Colonic mucosa (tissue), 4 donors: ENCODE measurements around the gene SPINK2. TPM values are rescaled to one million over a fixed set of nuclear protein-coding genes. Genes with fewer than 3 reads are reported as not detected.

Experiments used
- DNase-seq: peaks from one replicate; pipeline ENCODE4 v3.0.0-alpha.2; 2020
- H3K27ac ChIP-seq: fragments of 200-600 bp; one replicate; pipeline ENCODE4 v1.8.0; 2021
- H3K27me3 ChIP-seq: fragments of 200-600 bp; one replicate; pipeline ENCODE4 v1.8.0; 2021
- H3K36me3 ChIP-seq: fragments of 200-600 bp; one replicate; pipeline ENCODE4 v1.8.0; 2021
- H3K4me1 ChIP-seq: fragments of 200-600 bp; one replicate; pipeline ENCODE4 v1.8.0; 2021; ENCODE audit warnings: mild to moderate bottlenecking
- H3K4me3 ChIP-seq: fragments of 200-600 bp; one replicate; pipeline ENCODE4 v1.8.0; 2021
- H3K9ac ChIP-seq, 2 donors: one replicate each; pipeline ENCODE4 v1.7.0; 2013; ENCODE audit warnings: control low read depth in 2 of 2, low read depth in 2 of 2, low read length in 2 of 2
- H3K9me3 ChIP-seq: fragments of 200-600 bp; one replicate; pipeline ENCODE4 v1.8.0; 2021
- CTCF ChIP-seq: fragments of 200-600 bp; IDR thresholded peaks from one replicate; pipeline ENCODE4 v1.8.0; 2022; ENCODE audit warnings: antibody characterized with exemption, mild to moderate bottlenecking
- intact Hi-C: fragments of 100-400 bp; cut with DNase I; formaldehyde crosslinking; loops from one replicate; pipeline ENCODE4 v1.14.1; 2022
- total RNA-seq, 2 donors: library from RNA; stranded (reverse); fragmentation: NEBNext Ultra II Directional in 1 of 2; extraction: Animal tissue kit (Norgen Biotek cat#: 25700) in 1 of 2; gene quantifications; one replicate each; pipeline ENCODE4 v1.2.1, GENCODE V29; 2021
- donor health status: healthy.
- donor health status: DM: no; HTN: no; CAD: no.
- donor health status: DM: no; HTN: no; CAD: no.

Gene SPINK2
- total RNA-seq, 2 donors from 2014 or later = 0.96 TPM; not detected in 1

- H3K9ac ChIP-seq = no peak overlapping the region
- H3K4me1 ChIP-seq = no peaks in the 10 kb centered on the region
- intact Hi-C loops = no loop called here
- no peaks in the 10 kb centered on the region for H3K27me3 ChIP-seq
- peak overlapping the region; percentile 67 for H3K27ac ChIP-seq
- no peaks in the 10 kb centered on the region for H3K36me3 ChIP-seq
- no peaks in the 10 kb centered on the region for H3K9me3 ChIP-seq
- no peak overlapping the region for H3K4me3 ChIP-seq
- peak; percentile 57 for DNase-seq
- no peak for TF ChIP-seq CTCF
Measured at GRCh38 chr4:56787380-56787779, 34.1 kb downstream of the SPINK2 start.

GRCh38 chr4:56786955-56787354 is 34.5 kb downstream of the SPINK2 start:
- intact Hi-C loops = no loop called here
- Histone ChIP-seq H3K27me3 (no peaks in the 10 kb centered on the region), H3K9me3 (no peaks in the 10 kb centered on the region), H3K9ac (no peak overlapping the region), H3K36me3 (no peaks in the 10 kb centered on the region), H3K4me3 (no peak overlapping the region), H3K4me1 (no peaks in the 10 kb centered on the region), H3K27ac (peak overlapping the region; percentile 67)
- no peak for TF ChIP-seq CTCF
- DNase-seq = peak; percentile 58

GRCh38 chr4:56783986-56784385 is 37.5 kb downstream of the SPINK2 start:
- intact Hi-C loops = no loop called here
- Histone ChIP-seq H3K4me1 (no peaks in the 10 kb centered on the region), H3K36me3 (no peaks in the 10 kb centered on the region), H3K9me3 (no peaks in the 10 kb centered on the region), H3K9ac (no peak overlapping the region), H3K4me3 (no peak overlapping the region), H3K27me3 (no peaks in the 10 kb centered on the region), H3K27ac (no peak overlapping the region)
- DNase-seq = no peak
- no peak for TF ChIP-seq CTCF

- intact Hi-C loops = no loop called here
- no peak overlapping the region for H3K9ac ChIP-seq
- H3K9me3 ChIP-seq = no peaks in the 10 kb centered on the region
- H3K36me3 ChIP-seq = no peaks in the 10 kb centered on the region
- no peak overlapping the region for H3K27ac ChIP-seq
- no peaks in the 10 kb centered on the region for H3K27me3 ChIP-seq
- no peak overlapping the region for H3K4me3 ChIP-seq
- H3K4me1 ChIP-seq = no peaks in the 10 kb centered on the region
- TF ChIP-seq CTCF = no peak
- DNase-seq = no peak
Measured at GRCh38 chr4:56782019-56782418, 39.5 kb downstream of the SPINK2 start.

- Histone ChIP-seq H3K36me3 (no peaks in the 10 kb centered on the region), H3K9ac (no peak overlapping the region), H3K27ac (no peak overlapping the region), H3K4me1 (peaks cover under 1% of the 10 kb centered on the region), H3K9me3 (no peaks in the 10 kb centered on the region), H3K4me3 (no peak overlapping the region), H3K27me3 (no peaks in the 10 kb centered on the region)
- no peak for DNase-seq
- no peak for TF ChIP-seq CTCF
- intact Hi-C loops = no loop called here
Measured at GRCh38 chr4:56773346-56773745, 48.2 kb downstream of the SPINK2 start.

- no peak for TF ChIP-seq CTCF
- DNase-seq = no peak
- no peak overlapping the region for H3K27ac ChIP-seq
- no peaks in the 10 kb centered on the region for H3K36me3 ChIP-seq
- no peak overlapping the region for H3K9ac ChIP-seq
- H3K4me1 ChIP-seq = peaks cover 4% of the 10 kb centered on the region
- no peak overlapping the region for H3K4me3 ChIP-seq
- no peaks in the 10 kb centered on the region for H3K27me3 ChIP-seq
- intact Hi-C loops = no loop called here
- no peaks in the 10 kb centered on the region for H3K9me3 ChIP-seq
Measured at GRCh38 chr4:56772134-56772533, 49.4 kb downstream of the SPINK2 start.
